WI38 (cell line): ENCODE results near the gene MZT1.

Experiments used
- H3K4me3 ChIP-seq: 2 replicates; pipeline ENCODE4 v1.5.1; 2011; ENCODE audit warnings: low read depth, mild to moderate bottlenecking, control low read depth, low read length
- CTCF ChIP-seq: IDR thresholded peaks from 2 replicates; pipeline ENCODE4 v1.5.1; 2012; ENCODE audit warnings: low read depth, mild to moderate bottlenecking, control low read depth, low read length

The MZT1 gene

DNA sequence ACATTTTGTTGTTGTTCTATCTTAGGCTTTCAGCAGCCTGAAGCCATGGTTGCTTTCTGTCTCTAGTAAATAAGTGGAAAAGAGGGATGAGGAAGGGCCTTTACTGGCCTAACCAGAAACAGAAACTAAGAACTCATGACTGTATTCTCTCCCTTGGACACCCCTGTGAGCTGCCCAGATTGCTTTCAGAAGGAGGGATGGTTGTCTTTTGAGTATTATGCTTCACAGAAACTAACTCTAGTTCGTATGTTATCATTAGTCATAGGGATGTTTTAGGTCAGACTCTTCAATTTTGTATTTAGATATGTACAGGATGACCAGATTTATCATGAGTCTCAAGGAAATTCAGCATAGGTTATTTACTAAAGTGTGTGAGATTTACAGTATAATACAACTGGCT, 17.8 kb upstream of the MZT1 start:
- no peak for TF ChIP-seq CTCF
- H3K4me3 ChIP-seq = no peak overlapping the region

GRCh38 chr13:72740015-72740414, 12.6 kb upstream of the MZT1 start:
- no peak overlapping the region for H3K4me3 ChIP-seq
- no peak for TF ChIP-seq CTCF

DNA sequence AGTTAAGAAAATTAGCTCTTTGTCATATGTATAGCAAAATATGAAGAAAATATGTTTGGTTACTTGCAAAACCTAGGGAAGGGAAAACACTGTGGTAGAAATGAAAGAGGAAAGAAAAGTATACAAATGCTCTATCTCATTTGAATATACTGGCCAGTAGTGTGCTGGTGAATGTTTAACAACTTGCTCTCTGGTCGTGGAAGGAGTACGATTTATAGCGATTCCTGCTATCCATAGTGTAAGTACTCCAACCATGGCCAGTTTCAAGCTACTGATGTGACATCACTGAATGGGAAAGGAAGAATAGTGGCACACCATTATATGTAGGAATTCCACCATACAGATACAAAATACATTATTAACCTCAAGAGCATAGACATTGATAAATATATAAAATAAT, 9.6 kb upstream of the MZT1 start:
- H3K4me3 ChIP-seq = no peak overlapping the region
- no peak for TF ChIP-seq CTCF

GRCh38 chr13:72728290-72728605, 819 bp upstream of the MZT1 start:
- TF ChIP-seq CTCF = no peak
- peak overlapping the region; percentile 97 for H3K4me3 ChIP-seq

GRCh38 chr13:72726726-72727416, 558 bp downstream of the MZT1 start:
- no peak for TF ChIP-seq CTCF

GRCh38 chr13:72726185-72726584, 1.2 kb downstream of the MZT1 start:
- H3K4me3 ChIP-seq = peak overlapping the region; percentile 97

More at GRCh38 chr13:72726726-72727416, 558 bp downstream of the MZT1 start:
- peak overlapping the region; percentile 97 for H3K4me3 ChIP-seq

DNA sequence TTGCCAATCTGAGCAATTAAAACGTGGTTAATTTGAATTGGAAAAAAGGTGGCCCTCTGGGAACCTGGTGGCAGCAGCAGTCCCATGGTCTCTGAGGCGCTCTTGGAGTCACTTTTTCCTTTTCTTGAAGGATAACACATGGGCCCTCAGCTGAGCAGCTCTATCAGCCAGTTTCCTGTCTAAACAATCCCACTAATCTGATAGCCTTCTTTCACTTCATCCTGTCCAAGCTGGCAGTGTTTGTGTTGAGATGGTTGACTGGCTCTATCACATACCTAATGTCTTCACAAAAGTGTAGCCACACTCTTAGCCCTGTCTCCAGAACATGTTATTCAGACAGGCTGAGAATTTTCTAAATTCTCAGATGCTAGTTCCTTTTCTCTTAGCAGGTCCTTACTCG, 10.7 kb downstream of the MZT1 start:
- H3K4me3 ChIP-seq = no peak overlapping the region
- TF ChIP-seq CTCF = no peak

GRCh38 chr13:72700509-72700908, 26.9 kb downstream of the MZT1 start:
- no peak for TF ChIP-seq CTCF
- H3K4me3 ChIP-seq = no peak overlapping the region
